Cardiac muscle cell (in vitro differentiated cells and primary cell): ENCODE measurements around the gene AIG1. TPM values are rescaled to one million over a fixed set of nuclear protein-coding genes. Genes with fewer than 3 reads are reported as not detected.
"Not testable (repeated sequence)": the region's sequence is repeated elsewhere in the genome, so short reads cannot be mapped to it uniquely, and the experiment has no call there.

Experiments
- DNase-seq, 2 donors: peaks; one replicate each; pipeline versions ENCODE4 v3.0.0 to v3.0.0-alpha.2; 2010 to 2017; ENCODE audit warnings: low read depth in 1 of 2, low spot score in 1 of 2
- H3K27ac ChIP-seq: fragments of 200-600 bp; sonication (generic); 2 replicates; pipeline ENCODE4 v1.5.1; 2016
- H3K27me3 ChIP-seq: fragments of 200-600 bp; sonication (generic); 2 replicates; pipeline ENCODE4 v1.6.0; 2016; ENCODE audit warnings: control low read depth
- H3K36me3 ChIP-seq: fragments of 200-600 bp; sonication (generic); 2 replicates; pipeline ENCODE4 v1.5.1; 2016; ENCODE audit warnings: control low read depth
- H3K4me1 ChIP-seq: fragments of 200-600 bp; sonication (generic); 2 replicates; pipeline ENCODE4 v1.8.1; 2017; ENCODE audit warnings: low read depth, mild to moderate bottlenecking, mixed run types
- H3K4me3 ChIP-seq: fragments of 200-600 bp; sonication (generic); 2 replicates; pipeline ENCODE4 v1.5.1; 2016; ENCODE audit warnings: mild to moderate bottlenecking
- H3K9me3 ChIP-seq: fragments of 200-600 bp; sonication (generic); 2 replicates; pipeline ENCODE4 v1.5.1; 2017; ENCODE audit warnings: low read depth, mild to moderate bottlenecking, control low read depth
- CTCF ChIP-seq: IDR thresholded peaks from 2 replicates; pipeline ENCODE4 v1.5.1; 2012; ENCODE audit warnings: low read depth, mild to moderate bottlenecking, low read length
- polyA plus RNA-seq: library from polyadenylated mRNA; unstranded; fragments of >200 nt; fragmentation: Nextera tagmentation; extraction: Ambion mirVana; gene quantifications from 2 replicates; pipeline ENCODE4 v1.2.1, GENCODE V29; 2016
- total RNA-seq: library from RNA; depleted of rRNA; stranded (reverse); fragments of >200 nt; gene quantifications from 2 replicates; pipeline ENCODE4 v1.2.3, GENCODE V29; 2016

AIG1 gene
- total and polyA plus RNA-seq, 2 experiments from 2014 or later: 35.9 to 55.4 TPM

DNA sequence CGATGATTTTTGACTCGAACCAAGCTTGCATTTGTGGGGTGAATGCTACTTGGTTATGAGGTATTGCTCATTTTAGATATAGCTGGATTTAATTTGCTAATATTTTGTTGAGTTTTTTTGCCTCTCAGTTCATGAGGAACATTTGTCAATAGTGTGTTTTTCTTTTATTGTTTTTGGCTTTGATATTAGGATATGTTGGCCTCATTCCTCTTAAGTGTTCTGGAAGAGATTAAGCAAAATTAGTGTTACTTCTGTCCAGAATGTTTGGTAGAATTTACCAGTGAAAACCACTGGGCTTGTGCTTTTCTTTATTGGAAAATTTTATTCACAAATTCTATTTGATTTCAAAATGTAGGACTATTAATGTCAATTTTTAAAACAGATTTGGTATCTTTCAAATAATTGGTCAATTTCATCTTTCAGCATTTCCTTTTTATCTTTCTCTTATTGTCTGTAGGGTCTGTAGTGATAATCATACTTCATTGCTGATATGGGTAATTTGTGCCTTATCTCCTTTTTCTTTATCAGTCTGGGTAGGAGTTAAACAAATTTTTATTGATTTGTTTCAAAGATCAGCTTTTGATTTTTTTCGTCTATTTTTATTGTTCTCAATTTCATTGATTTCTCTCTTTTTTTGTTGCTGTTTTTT, 14.1 kb downstream of the AIG1 start:
- H3K27me3 ChIP-seq: no peaks in the 10 kb centered on the region

DNA sequence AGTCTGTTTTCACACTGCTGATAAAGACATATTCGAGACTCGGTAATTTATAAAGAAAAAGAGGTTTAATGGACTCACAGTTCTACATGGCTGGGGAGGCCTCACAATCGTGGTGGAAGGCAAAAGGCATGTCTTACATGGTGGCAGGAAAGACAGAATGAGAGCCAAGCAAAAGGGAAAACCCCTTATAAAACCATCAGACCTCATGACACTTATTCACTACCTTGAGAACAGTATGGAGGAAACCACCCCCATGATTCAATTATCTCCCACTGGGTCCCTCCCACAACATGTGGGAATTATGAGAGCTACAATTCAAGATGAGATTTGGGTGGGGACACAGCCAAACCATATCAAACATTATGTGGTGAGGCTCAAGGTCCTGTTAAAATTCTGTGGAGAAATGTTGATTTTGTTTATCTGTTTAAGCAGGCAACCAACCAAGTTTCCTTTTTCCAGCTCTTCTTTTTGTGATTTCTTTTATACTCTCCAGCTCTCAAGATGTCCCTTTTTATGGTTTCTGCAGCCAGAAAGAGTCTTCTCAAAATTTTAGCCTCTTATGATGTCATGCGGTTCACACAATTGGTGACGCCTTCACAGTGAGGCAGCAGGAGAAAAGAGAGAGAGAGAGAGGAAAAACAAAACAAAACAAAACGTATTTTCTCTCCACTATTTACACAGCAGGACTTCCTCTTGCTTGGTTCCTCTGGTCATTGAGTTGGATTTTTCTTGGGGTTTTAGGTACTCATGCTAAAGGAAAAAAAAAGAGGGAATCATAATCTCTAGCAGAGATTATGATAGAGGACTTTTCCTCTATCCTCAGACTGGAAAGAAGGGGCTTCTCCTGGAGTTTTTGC, 18.0 kb downstream of the AIG1 start:
- TF ChIP-seq CTCF: no peak
- Histone ChIP-seq H3K4me1 (no peaks in the 10 kb centered on the region), H3K36me3 (no peaks in the 10 kb centered on the region), H3K9me3 (no peaks in the 10 kb centered on the region), H3K27me3 (no peaks in the 10 kb centered on the region), H3K4me3 (no peak overlapping the region), H3K27ac (no peak overlapping the region)
- no peak for DNase-seq

More for the DNA sequence above, 14.1 kb downstream of the AIG1 start:
- no peak for DNase-seq
- Histone ChIP-seq H3K27ac (no peak overlapping the region), H3K9me3 (no peaks in the 10 kb centered on the region), H3K4me3 (no peak overlapping the region), H3K4me1 (no peaks in the 10 kb centered on the region), H3K36me3 (no peaks in the 10 kb centered on the region)
- no peak for TF ChIP-seq CTCF

GRCh38 chr6:143079325-143079640, 18.6 kb downstream of the AIG1 start:
- no peak for TF ChIP-seq CTCF
- Histone ChIP-seq H3K27ac (no peak overlapping the region), H3K4me1 (no peaks in the 10 kb centered on the region)

DNA sequence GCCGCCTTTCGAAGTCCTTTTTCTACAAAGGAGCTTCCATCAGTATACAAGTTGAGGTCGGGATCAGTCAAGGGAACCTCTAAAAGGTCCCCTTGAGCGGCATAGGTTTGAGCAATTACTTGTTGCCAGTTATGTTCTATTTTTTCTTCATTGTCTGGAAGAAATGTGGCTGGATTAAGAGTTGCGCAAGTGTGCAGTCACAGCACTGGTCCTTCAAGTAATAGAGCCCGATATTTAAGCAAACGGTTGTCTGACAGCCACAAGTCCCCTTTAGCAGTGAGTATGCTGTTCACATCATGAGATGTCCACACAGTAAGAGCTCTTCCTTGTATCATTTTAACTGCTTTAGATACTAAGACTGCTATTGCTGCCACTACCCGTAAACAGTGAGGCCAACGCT, 21.6 kb downstream of the AIG1 start:
- not testable (repeated sequence) for H3K27me3 ChIP-seq, H3K4me1 ChIP-seq

More at GRCh38 chr6:143079325-143079640, 18.6 kb downstream of the AIG1 start:
- DNase-seq: no peak
- Histone ChIP-seq H3K27me3 (no peaks in the 10 kb centered on the region), H3K4me3 (no peak overlapping the region), H3K36me3 (no peaks in the 10 kb centered on the region), H3K9me3 (no peaks in the 10 kb centered on the region)

GRCh38 chr6:143084019-143084418, 23.3 kb downstream of the AIG1 start:
- not testable (repeated sequence) for H3K4me3 ChIP-seq, H3K27ac ChIP-seq, H3K36me3 ChIP-seq, H3K9me3 ChIP-seq, H3K4me1 ChIP-seq, H3K27me3 ChIP-seq, DNase-seq

More for the DNA sequence above, 21.6 kb downstream of the AIG1 start:
- not testable (repeated sequence) for H3K36me3 ChIP-seq, H3K4me3 ChIP-seq, DNase-seq, H3K9me3 ChIP-seq, H3K27ac ChIP-seq

DNA sequence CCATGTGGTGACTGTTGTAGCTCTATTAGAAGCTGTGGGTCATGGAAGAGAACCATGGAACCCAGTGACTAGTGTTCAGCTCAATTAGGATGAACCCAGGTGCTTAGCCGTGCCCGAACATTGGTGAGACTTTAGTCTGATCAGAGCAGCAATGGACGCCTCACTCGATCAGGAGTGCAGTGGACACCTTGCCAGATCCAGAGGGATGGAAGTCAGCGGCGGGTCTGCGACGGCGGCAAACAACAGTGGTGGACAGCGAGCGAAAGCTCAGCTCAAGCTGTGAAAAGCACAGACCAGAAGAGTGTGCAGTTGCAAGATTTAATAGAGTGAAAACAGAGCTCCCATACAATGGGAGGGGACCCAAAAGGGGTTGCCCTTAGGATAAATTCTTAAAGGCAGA, 26.6 kb downstream of the AIG1 start:
- H3K4me1 ChIP-seq, H3K36me3 ChIP-seq, H3K27me3 ChIP-seq, H3K27ac ChIP-seq, H3K4me3 ChIP-seq, DNase-seq, H3K9me3 ChIP-seq: not testable (repeated sequence)

- Histone ChIP-seq H3K4me3 (no peak overlapping the region), H3K27ac (no peak overlapping the region), H3K9me3 (no peaks in the 10 kb centered on the region), H3K36me3 (no peaks in the 10 kb centered on the region), H3K27me3 (no peaks in the 10 kb centered on the region), H3K4me1 (no peaks in the 10 kb centered on the region)
- no peak for TF ChIP-seq CTCF
- DNase-seq: no peak
These were observed 27.2 kb downstream of the AIG1 start for GRCh38 chr6:143087856-143088255.
